SKM-1 (cell line): ENCODE data around the gene SUPT3H.
"Not testable (repeated sequence)": the region's sequence is repeated elsewhere in the genome, so short reads cannot be mapped to it uniquely, and the experiment has no call there.

Experiments
- DNase-seq: peaks from one replicate; lab custom pipeline; 2025; ENCODE audit not compliant: unreplicated experiment; lab: John Stamatoyannopoulos, UW

SUPT3H gene

GRCh38 chr6:44918671-44919296, 458.9 kb downstream of the SUPT3H start:
- no peak for DNase-seq

DNA sequence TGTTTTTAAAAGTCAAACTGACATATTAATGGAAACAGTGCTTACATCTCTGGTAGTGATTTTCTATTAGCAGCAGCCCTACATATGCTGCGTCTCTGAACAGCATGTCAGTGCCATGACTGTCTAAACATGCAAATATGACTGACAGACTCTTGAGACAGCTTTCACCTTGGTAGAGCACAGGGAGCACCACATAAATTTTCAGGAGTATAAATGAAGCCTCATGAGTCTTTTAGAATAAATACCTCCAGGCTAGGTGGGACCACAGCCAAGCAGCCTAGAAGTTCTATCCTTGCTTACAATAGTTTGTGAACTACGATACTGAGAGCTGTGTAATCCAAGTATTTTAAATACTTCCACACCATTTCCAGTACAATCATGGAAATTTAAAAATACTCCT, 460.3 kb downstream of the SUPT3H start:
- DNase-seq = no peak

DNA sequence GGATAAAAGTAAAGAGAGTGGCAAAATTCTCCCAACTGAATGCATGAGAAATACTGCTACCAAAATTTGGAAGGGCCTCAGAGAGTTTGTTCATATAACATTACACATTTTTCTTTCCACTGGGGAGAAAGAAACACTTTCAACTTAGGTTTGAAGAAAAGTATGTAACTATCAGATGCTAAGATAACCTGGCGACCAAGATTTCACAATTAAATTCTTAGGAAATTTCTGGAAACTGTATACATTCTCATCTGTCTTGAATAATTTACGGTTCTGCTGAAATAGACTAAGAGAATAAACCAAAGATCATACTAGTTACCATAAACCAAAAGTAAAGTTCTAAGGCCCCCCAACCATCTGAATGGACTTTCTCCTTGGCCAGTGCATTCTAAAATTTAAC, 462.6 kb downstream of the SUPT3H start:
- no peak for DNase-seq

GRCh38 chr6:44914141-44914540, 463.6 kb downstream of the SUPT3H start:
- DNase-seq = no peak

- DNase-seq = no peak
These were observed 471.0 kb downstream of the SUPT3H start for GRCh38 chr6:44906761-44907160.

- DNase-seq = not testable (repeated sequence)
These were observed 477.4 kb downstream of the SUPT3H start for GRCh38 chr6:44900358-44900757.

DNA sequence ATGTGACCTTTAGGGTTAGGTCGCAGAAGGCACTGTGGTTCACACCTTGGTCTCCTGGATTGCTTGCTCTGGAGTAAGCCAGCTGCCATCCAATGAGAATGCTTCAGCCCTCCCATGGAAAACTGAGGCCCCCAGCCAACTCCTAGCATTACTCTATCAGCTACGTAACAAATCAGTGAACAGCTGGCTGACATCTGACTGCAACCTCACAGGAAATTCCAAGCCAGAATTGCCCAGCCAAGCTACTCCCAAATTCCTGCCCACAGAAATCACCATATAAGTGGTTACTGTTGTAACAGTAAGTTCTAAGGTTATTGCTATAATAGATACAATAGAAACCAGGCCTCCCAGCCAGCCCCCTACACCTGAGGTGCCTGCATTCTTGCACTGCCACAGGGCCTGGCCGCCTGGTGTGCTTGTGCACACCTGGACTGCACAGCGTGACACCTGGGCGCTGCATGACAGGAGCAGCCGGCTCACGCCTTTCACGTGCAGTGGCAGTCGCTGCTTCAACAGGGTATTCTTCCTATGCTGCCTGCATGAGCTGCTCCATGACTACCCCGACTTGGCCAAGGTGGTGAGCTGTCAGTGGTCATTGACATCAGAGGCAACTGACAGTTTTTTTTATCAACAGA, 479.3 kb downstream of the SUPT3H start:
- DNase-seq = no peak

DNA sequence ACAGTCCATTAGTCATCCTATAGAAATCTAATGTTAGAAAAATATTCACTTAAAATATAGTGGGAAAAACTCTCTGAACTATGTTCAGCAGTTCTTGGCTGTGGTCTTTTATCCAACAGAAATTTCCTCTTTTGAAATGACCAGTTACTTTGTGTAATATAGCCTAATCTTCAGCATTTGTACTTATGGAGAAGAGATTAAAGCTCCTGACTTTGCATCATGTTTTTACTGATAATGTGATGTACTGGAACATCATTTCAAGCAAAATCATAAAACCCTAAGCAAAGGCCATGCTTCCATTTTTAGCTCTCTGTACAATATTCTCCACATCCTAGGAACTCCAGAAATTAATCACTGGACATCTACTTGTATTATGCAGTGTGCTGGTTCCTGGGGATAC, 480.4 kb downstream of the SUPT3H start:
- DNase-seq = no peak

GRCh38 chr6:44896701-44897100, 481.0 kb downstream of the SUPT3H start:
- no peak for DNase-seq

GRCh38 chr6:44892579-44892978, 485.2 kb downstream of the SUPT3H start:
- DNase-seq = no peak

GRCh38 chr6:44879071-44879470, 498.7 kb downstream of the SUPT3H start:
- not testable (repeated sequence) for DNase-seq

GRCh38 chr6:44876638-44877037, 501.1 kb downstream of the SUPT3H start:
- not testable (repeated sequence) for DNase-seq

DNA sequence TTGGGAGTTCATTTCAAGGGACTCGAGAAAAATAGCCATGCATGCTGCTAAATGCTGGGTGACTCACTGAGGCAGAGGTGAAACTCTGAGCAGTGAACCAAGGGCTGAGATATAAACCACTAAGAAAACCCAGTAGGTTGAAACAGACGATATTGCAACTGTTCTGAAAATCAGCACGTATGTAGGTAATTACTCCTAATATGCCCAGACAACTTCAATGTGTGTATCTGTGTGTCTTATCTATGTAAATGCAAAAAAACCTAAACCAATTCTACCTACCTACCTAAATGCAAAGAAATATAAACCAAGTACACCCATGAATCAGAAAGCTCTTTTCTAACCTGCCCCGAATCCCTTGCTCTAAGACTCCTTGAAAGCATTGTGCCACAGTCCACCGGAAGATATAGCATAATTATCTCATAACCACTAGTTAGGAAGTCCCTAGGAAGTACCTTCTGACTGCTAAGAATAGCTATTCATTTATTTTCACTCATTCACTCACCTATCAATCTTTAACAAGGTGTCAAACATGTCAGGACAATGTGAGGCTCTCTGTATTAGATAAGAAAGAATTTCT, 508.3 kb downstream of the SUPT3H start:
- DNase-seq = no peak

DNA sequence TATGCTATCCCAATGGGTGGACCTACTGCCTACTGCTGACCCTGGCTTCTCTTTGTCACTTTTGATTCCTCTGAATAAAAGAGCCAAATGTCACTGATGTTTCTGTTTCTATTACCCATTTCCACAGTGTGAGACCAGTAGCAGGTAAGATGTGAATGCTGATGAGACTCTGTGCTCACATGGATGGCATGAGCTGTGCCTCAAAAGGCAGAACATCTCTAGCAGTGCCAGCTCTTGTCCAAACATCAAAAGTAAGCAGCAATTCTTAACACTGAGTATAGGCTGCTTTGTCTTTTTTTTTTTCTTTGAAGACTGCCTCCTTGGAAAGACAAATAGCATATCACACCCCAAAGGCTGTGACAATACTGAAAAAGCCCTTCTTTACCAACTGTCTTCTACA, 508.8 kb downstream of the SUPT3H start:
- no peak for DNase-seq

DNA sequence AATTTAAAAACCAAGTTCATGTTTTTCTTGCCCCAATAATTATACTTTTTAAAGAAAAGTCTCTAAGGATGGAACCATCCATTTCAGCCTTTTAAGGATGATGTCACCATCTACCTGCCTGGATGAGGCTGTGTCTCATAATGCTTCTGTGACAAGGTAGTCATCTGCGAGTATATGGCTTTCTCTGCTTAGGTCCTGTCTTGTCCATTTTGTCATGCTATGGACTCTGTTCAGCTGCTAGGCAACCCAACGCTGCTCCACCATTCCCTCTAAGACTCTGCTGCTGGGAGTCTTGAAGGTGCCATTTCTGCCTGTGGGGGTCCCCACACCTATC, 509.4 kb downstream of the SUPT3H start:
- DNase-seq = no peak

GRCh38 chr6:44867571-44868334, 510.0 kb downstream of the SUPT3H start:
- DNase-seq = no peak

GRCh38 chr6:44865184-44865583, 512.5 kb downstream of the SUPT3H start:
- not testable (repeated sequence) for DNase-seq

- DNase-seq = no peak
These were observed 517.8 kb downstream of the SUPT3H start for GRCh38 chr6:44859901-44860410.

- no peak for DNase-seq
These were observed 518.7 kb downstream of the SUPT3H start for GRCh38 chr6:44858998-44859397.

DNA sequence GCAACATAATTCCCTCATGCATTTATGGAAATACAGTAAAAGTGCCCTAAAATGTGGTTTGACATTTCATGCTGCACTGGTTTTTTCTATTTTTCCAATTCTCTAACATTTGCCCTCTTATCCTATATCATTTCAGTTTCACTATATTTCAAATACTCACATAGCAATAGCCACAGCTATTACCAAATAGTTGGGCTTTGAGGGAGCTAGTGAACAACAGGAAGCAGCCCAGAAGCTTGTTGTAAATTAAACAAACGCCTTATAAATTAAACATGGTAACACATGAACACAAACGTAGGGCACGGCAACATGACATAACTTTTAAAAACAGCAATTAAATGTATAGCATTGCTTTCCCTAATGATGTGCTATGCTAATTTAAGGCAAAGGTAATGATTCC, 521.3 kb downstream of the SUPT3H start:
- DNase-seq = no peak

DNA sequence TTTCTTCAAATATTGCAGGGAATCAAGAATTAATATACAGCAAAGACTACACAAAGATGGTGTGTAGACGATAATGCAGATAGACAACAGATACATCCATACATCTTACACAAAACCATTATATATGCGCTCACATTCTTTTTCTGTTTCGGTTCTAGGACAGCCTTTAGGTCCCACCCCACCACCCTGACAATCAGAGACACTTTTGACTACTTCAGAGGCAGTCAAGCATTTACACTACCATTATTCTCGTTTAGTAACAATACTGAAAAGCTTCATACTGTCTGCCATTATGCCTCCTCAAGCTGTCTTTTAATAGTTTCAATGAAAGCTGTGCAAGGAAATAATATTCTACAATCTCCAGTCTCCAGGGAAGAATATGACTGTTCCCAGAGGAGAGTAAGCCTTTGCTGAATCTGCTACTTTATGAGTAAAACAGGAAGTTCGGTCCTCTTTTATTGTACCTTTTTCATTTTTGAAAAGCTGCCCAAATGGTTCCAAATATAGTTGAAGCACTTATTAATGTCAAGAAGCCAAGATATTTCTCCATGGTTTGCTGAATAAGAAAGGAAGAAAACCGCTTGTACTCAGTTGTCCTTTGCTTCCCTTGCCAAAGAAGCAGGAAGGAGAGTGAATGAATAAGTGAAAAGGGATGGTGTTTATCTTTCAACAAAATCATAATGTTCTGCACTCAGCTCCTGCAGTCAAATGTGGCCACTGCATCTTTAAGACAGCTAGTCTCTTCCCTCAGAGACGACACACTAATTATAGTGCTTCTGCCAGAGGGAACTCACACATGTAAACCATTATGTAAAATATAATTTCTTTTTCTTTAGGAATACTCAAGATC, 521.9 kb downstream of the SUPT3H start:
- DNase-seq = no peak
